Mammary epithelial cell (primary cell): ENCODE measurements around the gene PDE11A.

Source experiments
- EZH2 ChIP-seq: IDR thresholded peaks from 2 replicates; pipeline ENCODE4 v1.6.1; 2012; ENCODE audit warnings: low read length, inconsistent platforms, borderline replicate concordance
- TF ChIP-seq, protein P1 (sequence below), 2 donors: IDR thresholded peaks in 1 of 2; conservative IDR thresholded peaks in 1 of 2; 2 replicates each; pipeline ENCODE4 v1.5.1; 2011 to 2012; ENCODE audit warnings: inconsistent platforms in 2 of 2, low read length in 2 of 2, mild to moderate bottlenecking in 2 of 2, control low read depth in 1 of 2, low read depth in 1 of 2; ENCODE audit not compliant: insufficient read depth in 1 of 2; ENCODE audit errors: extremely low read depth in 1 of 2

GRCh38 chr2:178044836-178045235, 27.7 kb downstream of the PDE11A start:
- TF ChIP-seq, protein P1, sequence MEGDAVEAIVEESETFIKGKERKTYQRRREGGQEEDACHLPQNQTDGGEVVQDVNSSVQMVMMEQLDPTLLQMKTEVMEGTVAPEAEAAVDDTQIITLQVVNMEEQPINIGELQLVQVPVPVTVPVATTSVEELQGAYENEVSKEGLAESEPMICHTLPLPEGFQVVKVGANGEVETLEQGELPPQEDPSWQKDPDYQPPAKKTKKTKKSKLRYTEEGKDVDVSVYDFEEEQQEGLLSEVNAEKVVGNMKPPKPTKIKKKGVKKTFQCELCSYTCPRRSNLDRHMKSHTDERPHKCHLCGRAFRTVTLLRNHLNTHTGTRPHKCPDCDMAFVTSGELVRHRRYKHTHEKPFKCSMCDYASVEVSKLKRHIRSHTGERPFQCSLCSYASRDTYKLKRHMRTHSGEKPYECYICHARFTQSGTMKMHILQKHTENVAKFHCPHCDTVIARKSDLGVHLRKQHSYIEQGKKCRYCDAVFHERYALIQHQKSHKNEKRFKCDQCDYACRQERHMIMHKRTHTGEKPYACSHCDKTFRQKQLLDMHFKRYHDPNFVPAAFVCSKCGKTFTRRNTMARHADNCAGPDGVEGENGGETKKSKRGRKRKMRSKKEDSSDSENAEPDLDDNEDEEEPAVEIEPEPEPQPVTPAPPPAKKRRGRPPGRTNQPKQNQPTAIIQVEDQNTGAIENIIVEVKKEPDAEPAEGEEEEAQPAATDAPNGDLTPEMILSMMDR (conservative IDR thresholded peaks at IDR 0.05 in 1 of 2, IDR thresholded peaks at IDR 0.05 in 1 of 2; ENCODE audit: extremely low read depth in 1 of 2, insufficient read depth in 1 of 2, low read depth in 1 of 2, low read length in 2 of 2): no peak
- TF ChIP-seq EZH2: no peak
